ENCODE measurements around the gene ZFPM1. TPM values are rescaled to one million over a fixed set of nuclear protein-coding genes. Genes with fewer than 3 reads are reported as not detected.

The ZFPM1 gene
- total and polyA plus RNA-seq, 4 donors: 0.88 to 8.8 (median 3.0) TPM

GRCh38 chr16:88507231-88507743 lies 54.2 kb downstream of the ZFPM1 start:
- no peak for DNase-seq
- no peak overlapping the region for H3K4me3 ChIP-seq (ENCODE audit: low read length in 2 of 2)
- no peak overlapping the region for H3K27ac ChIP-seq (ENCODE audit: low read depth in 1 of 2, low read length in 2 of 2)
- no peaks in the 10 kb centered on the region for H3K27me3 ChIP-seq (ENCODE audit: control insufficient read depth in 1 of 2, insufficient read depth in 2 of 2, low read length in 1 of 2)
- no peaks in the 10 kb centered on the region for H3K9me3 ChIP-seq (ENCODE audit: control insufficient read depth, low read length)
- no peaks in the 10 kb centered on the region for H3K4me1 ChIP-seq (ENCODE audit: control insufficient read depth in 1 of 2, insufficient read depth in 2 of 2, low read length in 2 of 2)
- 90 to 96% methylated on average over 9 of the region's 9 CpGs for WGBS, 2 donors
- H3K36me3 ChIP-seq (ENCODE audit: control insufficient read depth in 1 of 2, insufficient read depth in 2 of 2, low read length in 1 of 2): no peaks in the 10 kb centered on the region
- no peak for ATAC-seq (ENCODE audit: low FRiP score)
- intact Hi-C loops (cut with DNase I): no loop called here

GRCh38 chr16:88508376-88508867 lies 55.3 kb downstream of the ZFPM1 start:
- Histone ChIP-seq H3K36me3 (ENCODE audit: control insufficient read depth in 1 of 2, insufficient read depth in 2 of 2, low read length in 1 of 2) (no peaks in the 10 kb centered on the region), H3K4me3 (ENCODE audit: low read length in 2 of 2) (no peak overlapping the region), H3K9me3 (ENCODE audit: control insufficient read depth, low read length) (no peaks in the 10 kb centered on the region), H3K27me3 (ENCODE audit: control insufficient read depth in 1 of 2, insufficient read depth in 2 of 2, low read length in 1 of 2) (no peaks in the 10 kb centered on the region), H3K27ac (ENCODE audit: low read depth in 1 of 2, low read length in 2 of 2) (no peak overlapping the region), H3K4me1 (ENCODE audit: control insufficient read depth in 1 of 2, insufficient read depth in 2 of 2, low read length in 2 of 2) (no peaks in the 10 kb centered on the region)
- intact Hi-C loops (cut with DNase I): no loop called here
- no peak for ATAC-seq (ENCODE audit: low FRiP score)
- no peak for DNase-seq
- WGBS, 2 donors: 92 to 95% methylated on average over 12 to 13 of the region's 13 CpGs

GRCh38 chr16:88508868-88509748 lies 56.0 kb downstream of the ZFPM1 start:
- no peaks in the 10 kb centered on the region for H3K36me3 ChIP-seq (ENCODE audit: control insufficient read depth in 1 of 2, insufficient read depth in 2 of 2, low read length in 1 of 2)
- intact Hi-C loops (cut with DNase I): no loop called here
- H3K27me3 ChIP-seq (ENCODE audit: control insufficient read depth in 1 of 2, insufficient read depth in 2 of 2, low read length in 1 of 2): no peaks in the 10 kb centered on the region
- no peak overlapping the region for H3K27ac ChIP-seq (ENCODE audit: low read depth in 1 of 2, low read length in 2 of 2)
- no peak overlapping the region for H3K4me3 ChIP-seq (ENCODE audit: low read length in 2 of 2)
- 69 to 78% methylated on average over 41 of the region's 41 CpGs for WGBS, 2 donors
- no peaks in the 10 kb centered on the region for H3K4me1 ChIP-seq (ENCODE audit: control insufficient read depth in 1 of 2, insufficient read depth in 2 of 2, low read length in 2 of 2)
- ATAC-seq (ENCODE audit: low FRiP score) (no peak), DNase-seq (no peak)
- no peaks in the 10 kb centered on the region for H3K9me3 ChIP-seq (ENCODE audit: control insufficient read depth, low read length)

- Histone ChIP-seq H3K27me3 (ENCODE audit: control insufficient read depth in 1 of 2, insufficient read depth in 2 of 2, low read length in 1 of 2) (no peaks in the 10 kb centered on the region), H3K4me1 (ENCODE audit: control insufficient read depth in 1 of 2, insufficient read depth in 2 of 2, low read length in 2 of 2) (no peaks in the 10 kb centered on the region), H3K36me3 (ENCODE audit: control insufficient read depth in 1 of 2, insufficient read depth in 2 of 2, low read length in 1 of 2) (no peaks in the 10 kb centered on the region), H3K27ac (ENCODE audit: low read depth in 1 of 2, low read length in 2 of 2) (no peak overlapping the region), H3K9me3 (ENCODE audit: control insufficient read depth, low read length) (no peaks in the 10 kb centered on the region), H3K4me3 (ENCODE audit: low read length in 2 of 2) (no peak overlapping the region)
- DNase-seq: no peak
- WGBS, 2 donors: 81 to 82% methylated on average over 12 of the region's 12 CpGs
- no peak for ATAC-seq (ENCODE audit: low FRiP score)
- intact Hi-C loops (cut with DNase I): no loop called here
These were observed 56.6 kb downstream of the ZFPM1 start for GRCh38 chr16:88509749-88510069.

- ATAC-seq (ENCODE audit: low FRiP score): no peak
- no peak for DNase-seq
- no peak overlapping the region for H3K4me3 ChIP-seq (ENCODE audit: low read length in 2 of 2)
- no peaks in the 10 kb centered on the region for H3K27me3 ChIP-seq (ENCODE audit: control insufficient read depth in 1 of 2, insufficient read depth in 2 of 2, low read length in 1 of 2)
- intact Hi-C loops (cut with DNase I): no loop called here
- WGBS, 2 donors: 62 to 75% methylated on average over 26 of the region's 26 CpGs
- no peaks in the 10 kb centered on the region for H3K4me1 ChIP-seq (ENCODE audit: control insufficient read depth in 1 of 2, insufficient read depth in 2 of 2, low read length in 2 of 2)
- no peaks in the 10 kb centered on the region for H3K36me3 ChIP-seq (ENCODE audit: control insufficient read depth in 1 of 2, insufficient read depth in 2 of 2, low read length in 1 of 2)
- H3K9me3 ChIP-seq (ENCODE audit: control insufficient read depth, low read length): no peaks in the 10 kb centered on the region
- H3K27ac ChIP-seq (ENCODE audit: low read depth in 1 of 2, low read length in 2 of 2): no peak overlapping the region
These were observed 57.3 kb downstream of the ZFPM1 start for GRCh38 chr16:88510091-88510994.

GRCh38 chr16:88511060-88511459 lies 58.0 kb downstream of the ZFPM1 start:
- DNase-seq (no peak), ATAC-seq (ENCODE audit: low FRiP score) (no peak)
- no peaks in the 10 kb centered on the region for H3K9me3 ChIP-seq (ENCODE audit: control insufficient read depth, low read length)
- no peak overlapping the region for H3K27ac ChIP-seq (ENCODE audit: low read depth in 1 of 2, low read length in 2 of 2)
- WGBS, 2 donors: 95 to 100% methylated on average over 3 to 7 of the region's 7 CpGs
- intact Hi-C loops (cut with DNase I): no loop called here
- no peaks in the 10 kb centered on the region for H3K36me3 ChIP-seq (ENCODE audit: control insufficient read depth in 1 of 2, insufficient read depth in 2 of 2, low read length in 1 of 2)
- H3K27me3 ChIP-seq (ENCODE audit: control insufficient read depth in 1 of 2, insufficient read depth in 2 of 2, low read length in 1 of 2): no peaks in the 10 kb centered on the region
- no peak overlapping the region for H3K4me3 ChIP-seq (ENCODE audit: low read length in 2 of 2)
- H3K4me1 ChIP-seq (ENCODE audit: control insufficient read depth in 1 of 2, insufficient read depth in 2 of 2, low read length in 2 of 2): no peaks in the 10 kb centered on the region

- 22 to 42% methylated on average over 14 of the region's 14 CpGs for WGBS, 2 donors
- ATAC-seq (ENCODE audit: low FRiP score) (no peak), DNase-seq (no peak)
- H3K4me3 ChIP-seq (ENCODE audit: low read length in 2 of 2): no peak overlapping the region
- no peak overlapping the region for H3K27ac ChIP-seq (ENCODE audit: low read depth in 1 of 2, low read length in 2 of 2)
- H3K27me3 ChIP-seq (ENCODE audit: control insufficient read depth in 1 of 2, insufficient read depth in 2 of 2, low read length in 1 of 2): no peaks in the 10 kb centered on the region
- no peaks in the 10 kb centered on the region for H3K36me3 ChIP-seq (ENCODE audit: control insufficient read depth in 1 of 2, insufficient read depth in 2 of 2, low read length in 1 of 2)
- intact Hi-C loops (cut with DNase I): no loop called here
- no peaks in the 10 kb centered on the region for H3K4me1 ChIP-seq (ENCODE audit: control insufficient read depth in 1 of 2, insufficient read depth in 2 of 2, low read length in 2 of 2)
- H3K9me3 ChIP-seq (ENCODE audit: control insufficient read depth, low read length): no peaks in the 10 kb centered on the region
These were observed 58.8 kb downstream of the ZFPM1 start for GRCh38 chr16:88511906-88512305.

- WGBS, 2 donors: 91 to 92% methylated on average over 34 to 35 of the region's 35 CpGs
- no peak overlapping the region for H3K4me3 ChIP-seq (ENCODE audit: low read length in 2 of 2)
- H3K36me3 ChIP-seq (ENCODE audit: control insufficient read depth in 1 of 2, insufficient read depth in 2 of 2, low read length in 1 of 2): no peaks in the 10 kb centered on the region
- H3K27me3 ChIP-seq (ENCODE audit: control insufficient read depth in 1 of 2, insufficient read depth in 2 of 2, low read length in 1 of 2): no peaks in the 10 kb centered on the region
- intact Hi-C loops (cut with DNase I): no loop called here
- no peaks in the 10 kb centered on the region for H3K9me3 ChIP-seq (ENCODE audit: control insufficient read depth, low read length)
- no peaks in the 10 kb centered on the region for H3K4me1 ChIP-seq (ENCODE audit: control insufficient read depth in 1 of 2, insufficient read depth in 2 of 2, low read length in 2 of 2)
- ATAC-seq (ENCODE audit: low FRiP score) (no peak), DNase-seq (no peak)
- no peak overlapping the region for H3K27ac ChIP-seq (ENCODE audit: low read depth in 1 of 2, low read length in 2 of 2)
These were observed 59.9 kb downstream of the ZFPM1 start for GRCh38 chr16:88512728-88513696.
